OCI-M2 (cell line): ENCODE results near the gene C19orf67.

Source experiments
- DNase-seq: peaks from one replicate; lab custom pipeline; 2025; ENCODE audit not compliant: unreplicated experiment; lab: John Stamatoyannopoulos, UW

Gene C19orf67

DNA sequence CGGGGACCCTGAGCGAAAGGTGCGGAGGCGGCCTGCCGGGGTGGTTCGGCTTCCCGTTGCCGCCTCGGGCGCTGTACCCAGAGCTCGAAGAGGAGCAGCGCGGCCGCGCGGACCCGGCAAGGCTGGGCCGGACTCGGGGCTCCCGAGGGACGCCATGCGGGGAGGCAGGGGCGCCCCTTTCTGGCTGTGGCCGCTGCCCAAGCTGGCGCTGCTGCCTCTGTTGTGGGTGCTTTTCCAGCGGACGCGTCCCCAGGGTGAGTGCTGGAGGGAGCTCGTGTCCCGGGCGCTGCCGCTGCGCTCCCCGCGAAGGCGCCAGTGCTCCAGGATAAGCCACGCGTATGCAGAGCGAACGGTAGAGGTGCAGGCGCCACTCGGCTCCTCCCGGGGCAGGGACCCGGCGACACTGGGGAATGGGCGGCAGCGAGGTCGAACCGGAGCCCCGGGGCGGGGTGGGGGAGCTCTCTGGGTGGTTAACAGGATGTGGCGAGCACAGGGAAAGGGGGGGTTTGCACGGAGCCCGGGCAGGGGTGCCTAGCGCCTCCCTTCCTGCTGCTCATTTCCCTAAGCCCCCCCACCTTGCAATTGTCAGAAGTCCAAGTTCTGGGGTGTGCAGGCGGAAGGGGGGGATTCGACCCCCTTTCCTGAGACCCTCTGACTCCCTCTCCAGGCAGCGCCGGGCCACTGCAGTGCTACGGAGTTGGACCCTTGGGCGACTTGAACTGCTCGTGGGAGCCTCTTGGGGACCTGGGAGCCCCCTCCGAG, 53.7 kb downstream of the C19orf67 start, which contains the start of gene IL27RA:
Gene IL27RA (plus strand): TSS at position 44 of the 762 bp plus-strand sequence. CDS start 111 bp downstream, at position 155.
- DNase-seq = peak; percentile 78
